T-helper 1 cell (primary cell): Measurements from ENCODE around the gene C1orf216.
"Not testable (repeated sequence)": the region's sequence is repeated elsewhere in the genome, so short reads cannot be mapped to it uniquely, and the experiment has no call there.

Source experiments
- DNase-seq, 5 donors: peaks; one replicate each; pipeline ENCODE4 v3.0.0-alpha.2; 2012 to 2020

C1orf216 gene

GRCh38 chr1:35706846-35707600 is 11.7 kb downstream of the C1orf216 start:
- peak in 1 of 5 donors; percentile 10 for DNase-seq

GRCh38 chr1:35702508-35702907 is 16.2 kb downstream of the C1orf216 start:
- DNase-seq, result no peak

GRCh38 chr1:35699152-35699551 is 19.5 kb downstream of the C1orf216 start:
- not testable (repeated sequence) for DNase-seq

- DNase-seq, result no peak
Observed at GRCh38 chr1:35692317-35692716, 26.4 kb downstream of the C1orf216 start.

- DNase-seq, result no peak
Observed at GRCh38 chr1:35691571-35692220, 27.0 kb downstream of the C1orf216 start.

GRCh38 chr1:35691080-35691479 is 27.6 kb downstream of the C1orf216 start:
- DNase-seq, result no peak

- DNase-seq, result not testable (repeated sequence)
Observed at GRCh38 chr1:35690103-35690502, 28.6 kb downstream of the C1orf216 start.

- DNase-seq, result no peak
Observed at GRCh38 chr1:35688161-35688560, 30.5 kb downstream of the C1orf216 start.

- DNase-seq, result no peak
Observed at GRCh38 chr1:35683012-35683411, 35.7 kb downstream of the C1orf216 start.

- DNase-seq, result no peak
Observed at GRCh38 chr1:35680271-35680670, 38.4 kb downstream of the C1orf216 start.

- no peak for DNase-seq
Observed at GRCh38 chr1:35675773-35676172, 42.9 kb downstream of the C1orf216 start.

GRCh38 chr1:35674111-35674510 is 44.6 kb downstream of the C1orf216 start:
- no peak for DNase-seq

- no peak for DNase-seq
Observed at GRCh38 chr1:35672116-35672515, 46.6 kb downstream of the C1orf216 start.

GRCh38 chr1:35668506-35668905 is 50.2 kb downstream of the C1orf216 start:
- no peak for DNase-seq

- DNase-seq, result no peak
Observed at GRCh38 chr1:35666916-35667315, 51.8 kb downstream of the C1orf216 start.

GRCh38 chr1:35666216-35666615 is 52.5 kb downstream of the C1orf216 start:
- DNase-seq, result no peak
